Aorta (tissue), 5 donors: ENCODE data around the gene OXSR1. TPM values are rescaled to one million over a fixed set of nuclear protein-coding genes. Genes with fewer than 3 reads are reported as not detected.

Source experiments
- ATAC-seq: fragments of 200-7000 bp; cut with Tn5 transposase; one replicate; pipeline ENCODE4 v1.9.1; 2022; ENCODE audit warnings: moderate library complexity; ENCODE audit not compliant: low FRiP score
- DNase-seq, 2 donors: peaks; one replicate each; pipeline ENCODE4 v3.0.0-alpha.2; 2020
- H3K27ac ChIP-seq, 2 donors: one replicate each; pipeline ENCODE4 v1.5.1; 2013; ENCODE audit warnings: low read length in 2 of 2, mild to moderate bottlenecking in 2 of 2, moderate library complexity in 2 of 2, control low read depth in 1 of 2, inconsistent platforms in 1 of 2, low read depth in 1 of 2
- H3K27me3 ChIP-seq, 2 donors: one replicate each; pipeline ENCODE4 v1.6.1; 2013; ENCODE audit warnings: control low read depth in 1 of 2, low read length in 1 of 2, mild to moderate bottlenecking in 1 of 2, moderate library complexity in 1 of 2; ENCODE audit not compliant: insufficient read depth in 2 of 2, control insufficient read depth in 1 of 2
- H3K36me3 ChIP-seq, 2 donors: one replicate each; pipeline ENCODE4 v1.6.1; 2013; ENCODE audit warnings: control low read depth in 1 of 2, low read length in 1 of 2, mild to moderate bottlenecking in 1 of 2; ENCODE audit not compliant: insufficient read depth in 2 of 2, control insufficient read depth in 1 of 2
- H3K4me1 ChIP-seq, 2 donors: one replicate each; pipeline ENCODE4 v1.6.1; 2013; ENCODE audit warnings: low read length in 2 of 2, control low read depth in 1 of 2, mild to moderate bottlenecking in 1 of 2, moderate library complexity in 1 of 2; ENCODE audit not compliant: insufficient read depth in 2 of 2, control insufficient read depth in 1 of 2
- H3K4me3 ChIP-seq, 2 donors: one replicate each; pipeline ENCODE4 v1.5.1; 2013; ENCODE audit warnings: low read length in 2 of 2, control low read depth in 1 of 2, mild to moderate bottlenecking in 1 of 2
- H3K9me3 ChIP-seq: one replicate; pipeline ENCODE4 v1.6.1; 2013; ENCODE audit warnings: mild to moderate bottlenecking, low read length; ENCODE audit not compliant: control insufficient read depth
- WGBS, 2 donors: extraction: QIAGEN DNeasy Blood & Tissue Kit; methylation state at CpG; one replicate each; pipeline ENCODE4 v1.1.7; 2013; 5-methylcytosine and 5-hydroxymethylcytosine counted together
- intact Hi-C, 2 donors: fragments of 100-400 bp; cut with DNase I; formaldehyde crosslinking; loops; one replicate each; pipeline versions ENCODE4 v1.14.2 to v1.15.0; 2022
- long read RNA-seq, 2 donors: library from polyadenylated mRNA; unstranded; transcript quantifications; one replicate each; pipeline ENCODE4 v2.0.0, GENCODE V29; 2020 to 2021
- polyA plus RNA-seq, 2 donors: library from polyadenylated mRNA; stranded (reverse); fragments of 200-250 nt; gene quantifications; one replicate each; pipeline ENCODE4 v1.2.3, GENCODE V29; 2013
- total RNA-seq, 2 donors: library from RNA; stranded (reverse); fragmentation: NEBNext Ultra II Directional; extraction: Animal tissue kit (Norgen Biotek cat#: 25700); gene quantifications; one replicate each; pipeline ENCODE4 v1.2.1, GENCODE V29; 2021
- donor health status: healthy with polysubstance abuse.
- donor health status: Bipolar disorder and iron deficiency.
- donor health status: DM: no; HTN: no; CAD: no.
- donor health status: DM: no; HTN: no; CAD: no.
- donor health status: DM: yes; HTN: yes; CAD: no.

Gene OXSR1
- total RNA-seq, result 10 to 100 TPM; 38.9 to 42.0 TPM
- polyA plus RNA-seq, result 10 to 100 TPM in 1 of 2 donors, 1 to 10 TPM in 1; 7.9 to 13.9 TPM
- long read RNA-seq, donor 1, partial matches to known transcripts, result 20 of 25 reads
- long read RNA-seq, donor 1, other reads (novel, unspliced or antisense), result 3 of 25 reads
- long read RNA-seq, donor 2, full-length matches to known transcripts, result 14 of 33 reads
- long read RNA-seq, donor 2, partial matches to known transcripts, result 5 of 33 reads
- long read RNA-seq, donor 2, other reads (novel, unspliced or antisense), result 14 of 33 reads

GRCh38 chr3:38164952-38165721 lies at the start of gene OXSR1:
Gene OXSR1 (plus strand): TSS chr3:38165537. CDS start chr3:38165877, 340 bp downstream.
- ATAC-seq (peak; percentile 98), DNase-seq (peak; percentile 99)
- Histone ChIP-seq H3K9me3 (no peaks in the 10 kb centered on the region), H3K4me1 (peaks cover 2% of the 10 kb centered on the region in 2 donors), H3K27me3 (no peaks in the 10 kb centered on the region), H3K27ac (peak within 1 kb of the TSS; percentile 4 to 54), H3K36me3 (no peaks in the 10 kb centered on the region), H3K4me3 (peak within 1 kb of the TSS; percentile 75 to 79)
- WGBS, 2 donors, result 0% methylated on average over 53 to 57 of the region's 57 CpGs
- intact Hi-C loops, result loop anchor here (1.0 to 10.0 kb wide), 3 partner anchors 28 to 130 kb away; partner anchors contain the start of genes ACAA1 (in 2 of the 2) and DLEC1 (in 1 of the 2)

- intact Hi-C loops, result no loop called here
- peak in 1 of 2 donors; percentile 43 for DNase-seq
- 69 to 72% methylated on average over 9 of the region's 9 CpGs for WGBS, 2 donors
- ATAC-seq, result no peak
- Histone ChIP-seq H3K27me3 (no peaks in the 10 kb centered on the region), H3K27ac (no peak overlapping the region), H3K4me3 (no peak overlapping the region), H3K9me3 (no peaks in the 10 kb centered on the region), H3K4me1 (no peaks in the 10 kb centered on the region), H3K36me3 (no peaks in the 10 kb centered on the region)
These were observed 49.5 kb upstream of the OXSR1 start for GRCh38 chr3:38115645-38116427.

DNA sequence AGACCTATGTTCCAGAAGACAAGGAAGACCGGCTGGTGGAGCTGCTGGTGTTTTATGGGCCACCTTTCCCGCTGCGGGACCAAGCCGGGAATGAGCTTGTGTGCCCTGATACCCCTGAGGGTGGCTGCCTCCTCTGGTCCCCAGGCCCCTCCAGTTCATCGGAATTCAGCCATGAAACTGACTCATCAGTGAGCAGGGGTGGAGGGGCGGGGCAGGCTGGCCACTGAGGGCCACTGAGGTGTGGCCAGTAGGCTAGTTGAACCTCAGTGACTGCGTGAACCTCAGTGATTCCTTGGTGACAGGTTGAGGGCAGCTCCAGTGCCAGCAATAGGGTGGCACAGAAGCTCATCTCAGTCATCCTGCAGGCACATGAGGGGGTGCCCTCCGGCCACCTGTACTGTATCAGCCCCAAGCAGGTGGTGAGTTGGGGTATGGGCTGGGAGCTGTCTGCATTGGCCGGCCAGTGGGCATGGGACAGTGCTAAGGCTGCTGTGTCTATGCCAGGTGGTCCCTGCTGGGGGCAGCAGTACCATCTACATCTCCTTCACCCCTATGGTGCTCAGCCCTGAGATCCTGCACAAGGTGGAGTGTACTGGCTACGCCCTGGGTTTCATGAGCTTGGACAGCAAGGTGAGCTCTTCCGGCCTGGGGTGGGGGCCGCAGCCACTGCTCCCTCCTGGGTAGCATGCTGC lies 48.7 kb upstream of the OXSR1 start:
- Histone ChIP-seq H3K9me3 (no peaks in the 10 kb centered on the region), H3K4me3 (no peak overlapping the region), H3K4me1 (no peaks in the 10 kb centered on the region), H3K27me3 (no peaks in the 10 kb centered on the region), H3K36me3 (no peaks in the 10 kb centered on the region), H3K27ac (no peak overlapping the region)
- intact Hi-C loops, result no loop called here
- 83 to 85% methylated on average over 12 of the region's 12 CpGs for WGBS, 2 donors
- DNase-seq (peak in 1 of 2 donors; percentile 63), ATAC-seq (no peak)

GRCh38 chr3:38117163-38117716 lies 48.1 kb upstream of the OXSR1 start:
- H3K27ac ChIP-seq, result no peak overlapping the region
- no peaks in the 10 kb centered on the region for H3K4me1 ChIP-seq
- DNase-seq (peak in 1 of 2 donors; percentile 68), ATAC-seq (no peak)
- 45 to 46% methylated on average over 10 of the region's 10 CpGs for WGBS, 2 donors
- H3K36me3 ChIP-seq, result no peaks in the 10 kb centered on the region
- H3K4me3 ChIP-seq, result no peak overlapping the region
- intact Hi-C loops, result no loop called here
- H3K9me3 ChIP-seq, result no peaks in the 10 kb centered on the region
- H3K27me3 ChIP-seq, result no peaks in the 10 kb centered on the region

DNA sequence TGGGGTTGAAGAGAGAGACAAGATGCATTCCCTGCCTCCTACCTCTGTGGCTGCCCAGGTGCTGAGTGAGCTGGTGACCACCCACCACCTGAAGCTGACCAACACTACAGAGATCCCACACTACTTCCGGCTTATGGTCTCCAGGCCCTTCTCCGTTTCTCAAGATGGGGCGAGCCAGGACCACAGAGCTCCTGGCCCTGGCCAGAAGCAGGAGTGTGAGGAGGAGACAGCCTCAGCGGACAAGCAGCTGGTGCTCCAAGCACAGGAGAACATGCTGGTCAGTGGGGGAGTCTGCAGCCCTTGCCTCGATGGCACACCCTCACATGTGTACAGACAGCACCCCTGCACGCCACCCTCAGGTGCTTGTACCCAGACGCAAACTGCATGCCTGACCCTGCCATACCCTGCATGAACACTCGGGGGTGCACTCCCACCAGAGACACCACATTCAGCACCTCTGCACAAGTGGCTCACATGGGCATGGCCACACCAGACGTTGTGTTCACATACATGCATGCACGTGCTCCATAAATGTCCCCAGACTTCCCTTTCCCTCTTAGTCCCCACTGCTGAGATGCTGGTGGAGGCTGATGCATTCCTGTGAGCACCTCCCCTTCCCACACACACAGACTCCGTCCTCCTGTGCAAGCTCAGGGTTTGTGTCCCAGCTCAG lies 47.5 kb upstream of the OXSR1 start:
- no peaks in the 10 kb centered on the region for H3K36me3 ChIP-seq
- H3K27me3 ChIP-seq, result no peaks in the 10 kb centered on the region
- ATAC-seq (peak; percentile 65), DNase-seq (peak; percentile 71 to 88)
- WGBS, 2 donors, result 51 to 52% methylated on average over 11 of the region's 11 CpGs
- no peak overlapping the region for H3K4me3 ChIP-seq
- no peaks in the 10 kb centered on the region for H3K9me3 ChIP-seq
- intact Hi-C loops, result no loop called here
- H3K27ac ChIP-seq, result no peak overlapping the region
- H3K4me1 ChIP-seq, result no peaks in the 10 kb centered on the region

DNA sequence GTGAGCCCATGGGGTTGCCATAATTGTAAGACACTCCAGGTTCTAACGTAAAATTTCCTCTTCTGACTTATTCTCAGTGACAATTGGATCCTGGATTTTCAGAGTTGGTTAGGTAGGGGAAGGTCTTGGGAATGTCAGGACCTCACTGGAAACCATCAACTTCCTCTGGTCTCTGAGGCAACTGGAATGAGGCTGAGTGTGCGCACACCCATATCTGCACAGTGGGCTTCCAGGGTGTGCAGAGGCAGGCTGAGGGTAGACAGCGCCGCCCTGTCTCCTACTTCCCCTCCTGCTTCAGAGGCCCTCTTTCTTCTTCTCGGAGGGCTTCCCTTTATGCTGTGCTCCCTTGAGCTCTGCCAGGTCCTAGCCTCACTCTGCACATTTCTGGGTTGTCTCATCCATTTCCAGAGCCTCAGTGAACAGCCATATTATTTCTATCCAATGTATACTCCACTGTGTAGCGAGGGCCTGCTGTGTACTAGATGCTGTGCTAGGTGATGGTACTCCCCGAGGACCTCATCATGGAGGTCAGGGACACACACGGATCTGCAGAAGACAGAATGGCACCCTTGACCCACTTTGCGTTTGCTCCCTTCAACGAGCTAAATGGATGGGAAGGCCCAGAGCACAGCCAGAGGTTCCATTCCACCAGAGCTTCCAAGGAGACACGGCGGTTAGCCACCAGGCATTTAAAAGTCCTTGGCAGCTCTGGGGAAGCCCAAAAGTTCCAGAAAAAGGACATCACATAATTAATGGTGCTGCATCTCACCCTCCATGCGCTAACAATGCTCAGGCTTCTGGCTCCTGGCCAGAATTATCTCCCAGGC lies 46.7 kb upstream of the OXSR1 start:
- Histone ChIP-seq H3K27me3 (no peaks in the 10 kb centered on the region), H3K4me3 (no peak overlapping the region), H3K27ac (no peak overlapping the region), H3K4me1 (no peaks in the 10 kb centered on the region), H3K36me3 (no peaks in the 10 kb centered on the region), H3K9me3 (no peaks in the 10 kb centered on the region)
- DNase-seq, result no peak
- no peak for ATAC-seq
- intact Hi-C loops, result no loop called here
- 86 to 90% methylated on average over 13 of the region's 13 CpGs for WGBS, 2 donors

GRCh38 chr3:38119248-38119544 lies 46.1 kb upstream of the OXSR1 start:
- WGBS, 2 donors, result 93 to 96% methylated on average over 1 of the region's 1 CpG
- H3K27ac ChIP-seq, result no peak overlapping the region
- no peak for ATAC-seq
- no peaks in the 10 kb centered on the region for H3K36me3 ChIP-seq
- H3K9me3 ChIP-seq, result no peaks in the 10 kb centered on the region
- H3K27me3 ChIP-seq, result no peaks in the 10 kb centered on the region
- DNase-seq, result no peak
- intact Hi-C loops, result no loop called here
- H3K4me1 ChIP-seq, result no peaks in the 10 kb centered on the region
- no peak overlapping the region for H3K4me3 ChIP-seq
